ENCODE measurements around the gene GPS2. TPM values are rescaled to one million over a fixed set of nuclear protein-coding genes. Genes with fewer than 3 reads are reported as not detected.
A peak's percentile ranks its signal among the peaks of the same experiment; 100 is the strongest.

Gene GPS2
- total RNA-seq, 1 experiment from 2014 or later, result 62.6 TPM

DNA sequence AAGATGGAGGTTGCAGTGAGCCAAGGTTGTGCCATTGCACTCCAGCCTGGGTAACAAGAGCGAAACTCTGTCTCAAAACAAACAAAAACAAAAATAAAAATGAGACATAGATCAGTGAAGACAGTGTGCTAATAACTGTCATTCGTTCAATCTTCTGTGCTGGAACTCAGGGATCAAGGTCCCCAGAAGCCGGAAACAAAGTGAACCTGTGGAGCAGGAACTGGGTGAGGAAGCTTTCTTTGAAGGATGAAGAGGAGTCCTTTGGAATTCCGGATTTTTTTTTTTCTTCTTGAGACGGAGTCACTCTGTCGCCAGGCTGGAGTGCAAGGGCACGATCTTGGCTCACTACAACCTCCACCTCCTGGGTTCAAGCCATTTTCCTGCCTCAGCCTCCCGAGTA lies 35.7 kb downstream of the GPS2 start:
- no peak overlapping the region for H2AK5ac ChIP-seq (ENCODE audit: insufficient read length, low read length)
- DNase-seq, result no peak
- Mint-ChIP-seq H3K9me3 (no peaks in the 10 kb centered on the region), H3K4me3 (peak overlapping the region in 1 of 2 experiments; percentile 59; a peak in 2 of 5 replicates), H3K27me3 (ENCODE audit: low read depth) (peaks cover 14% of the 10 kb centered on the region), H3K27ac (no peak overlapping the region), H3K4me1 (peaks cover 16 to 23% of the 10 kb centered on the region in 2 experiments), H3K36me3 (ENCODE audit: insufficient read depth in 1 of 3, low read depth in 3 of 3) (peaks cover 0 to 2% (median 0%) of the 10 kb centered on the region in 3 experiments; a peak in 2 of 7 replicates)
- H3K56ac ChIP-seq (ENCODE audit: insufficient read length, low read depth, low read length), result no peak overlapping the region
- H4K8ac ChIP-seq (replicated peaks; ENCODE audit: insufficient read length, low read depth, low read length), result no peak overlapping the region
- H3K4ac ChIP-seq (ENCODE audit: low read depth, low read length), result no peak overlapping the region
- no peaks in the 10 kb centered on the region for H3K79me2 ChIP-seq (ENCODE audit: insufficient read depth, low read length)
- no peak overlapping the region for H2AFZ ChIP-seq (ENCODE audit: low read length)
- H3K4me1 ChIP-seq (ENCODE audit: insufficient read depth, low read length), result peaks cover 4% of the 10 kb centered on the region; the same call in 1 of the 2 replicates
- H3K4me2 ChIP-seq (ENCODE audit: insufficient read depth, insufficient read length, low read length), result no peak overlapping the region
- WGBS (ENCODE audit: extremely low coverage, insufficient read length, low lambda C conversion rate), result no CpG with 5 or more reads among the region's 8 CpGs
- no peak overlapping the region for H4K5ac ChIP-seq (ENCODE audit: insufficient read length, low read depth, low read length)
- H3K9ac ChIP-seq (ENCODE audit: extremely low read depth, insufficient read length, low read length), result no peak overlapping the region
- no peak overlapping the region for H2BK120ac ChIP-seq (ENCODE audit: low read depth, low read length, poor library complexity, severe bottlenecking)
- H3K27me3 ChIP-seq (ENCODE audit: insufficient read depth, low read length), result no peaks in the 10 kb centered on the region
- H3K23ac ChIP-seq (ENCODE audit: insufficient read length, low read depth, low read length), result no peak overlapping the region
- no peaks in the 10 kb centered on the region for H4K20me1 ChIP-seq (ENCODE audit: control insufficient read depth, insufficient read depth, insufficient read length)
- H2BK5ac ChIP-seq (ENCODE audit: insufficient read length, low read length), result no peak overlapping the region
- no peak overlapping the region for H4K91ac ChIP-seq (ENCODE audit: insufficient read length, low read depth, low read length)
- H3K23me2 ChIP-seq (ENCODE audit: insufficient read length, low read depth, low read length, poor library complexity, severe bottlenecking), result peaks cover 12% of the 10 kb centered on the region
- no peak overlapping the region for H2BK20ac ChIP-seq (ENCODE audit: low read depth, low read length, poor library complexity, severe bottlenecking)
- H3K14ac ChIP-seq (ENCODE audit: insufficient read depth, low read length), result no peak overlapping the region
- no peak overlapping the region for H3K18ac ChIP-seq (ENCODE audit: insufficient read length, low read depth, low read length)
- H2BK12ac ChIP-seq (ENCODE audit: insufficient read length, low read depth, low read length), result no peak overlapping the region
- TF ChIP-seq, protein P1, sequence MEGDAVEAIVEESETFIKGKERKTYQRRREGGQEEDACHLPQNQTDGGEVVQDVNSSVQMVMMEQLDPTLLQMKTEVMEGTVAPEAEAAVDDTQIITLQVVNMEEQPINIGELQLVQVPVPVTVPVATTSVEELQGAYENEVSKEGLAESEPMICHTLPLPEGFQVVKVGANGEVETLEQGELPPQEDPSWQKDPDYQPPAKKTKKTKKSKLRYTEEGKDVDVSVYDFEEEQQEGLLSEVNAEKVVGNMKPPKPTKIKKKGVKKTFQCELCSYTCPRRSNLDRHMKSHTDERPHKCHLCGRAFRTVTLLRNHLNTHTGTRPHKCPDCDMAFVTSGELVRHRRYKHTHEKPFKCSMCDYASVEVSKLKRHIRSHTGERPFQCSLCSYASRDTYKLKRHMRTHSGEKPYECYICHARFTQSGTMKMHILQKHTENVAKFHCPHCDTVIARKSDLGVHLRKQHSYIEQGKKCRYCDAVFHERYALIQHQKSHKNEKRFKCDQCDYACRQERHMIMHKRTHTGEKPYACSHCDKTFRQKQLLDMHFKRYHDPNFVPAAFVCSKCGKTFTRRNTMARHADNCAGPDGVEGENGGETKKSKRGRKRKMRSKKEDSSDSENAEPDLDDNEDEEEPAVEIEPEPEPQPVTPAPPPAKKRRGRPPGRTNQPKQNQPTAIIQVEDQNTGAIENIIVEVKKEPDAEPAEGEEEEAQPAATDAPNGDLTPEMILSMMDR (conservative IDR thresholded peaks at IDR 0.05), result no peak
- no peak overlapping the region for H3K27ac ChIP-seq (ENCODE audit: insufficient read length, low read depth, low read length)
- no peak overlapping the region for H2BK15ac ChIP-seq (ENCODE audit: low read depth, low read length)
- no peaks in the 10 kb centered on the region for H3K79me1 ChIP-seq (ENCODE audit: insufficient read depth, low read depth, low read length, poor library complexity, severe bottlenecking)
- no peaks in the 10 kb centered on the region for H3K9me3 ChIP-seq (ENCODE audit: control insufficient read depth, low read depth, low read length)
- H3T11ph ChIP-seq (ENCODE audit: low read length), result no peak overlapping the region

All from H9 (cell line).